Measurements from ENCODE around the gene DOCK9. TPM values are rescaled to one million over a fixed set of nuclear protein-coding genes. Genes with fewer than 3 reads are reported as not detected.

The DOCK9 gene
- polyA plus RNA-seq, 1 of the 3 experiments (the other 2 are of a cell fraction): 16.6 TPM

DNA sequence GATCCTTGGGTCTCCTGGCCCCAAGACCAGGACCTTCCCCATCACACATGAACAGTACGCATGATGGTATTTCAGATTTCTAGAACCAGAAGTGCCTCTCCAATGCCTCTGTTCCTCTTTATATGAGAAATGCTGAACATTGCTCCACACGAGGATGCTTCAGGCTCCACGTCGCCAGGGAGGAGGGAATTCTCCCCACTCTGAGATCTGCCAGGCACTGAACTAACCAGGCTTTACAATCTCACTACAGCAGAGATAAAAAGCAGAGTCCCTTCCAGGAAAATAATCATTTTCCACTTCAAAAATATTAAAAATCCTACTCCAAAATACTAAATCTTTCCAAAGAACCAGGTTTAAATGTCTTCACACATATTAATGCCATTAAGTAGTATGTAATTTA, 10.4 kb downstream of the DOCK9 start:
- H3K79me2 ChIP-seq (ENCODE audit: insufficient read depth): no peaks in the 10 kb centered on the region
- 65% methylated on average over 4 of the region's 4 CpGs for WGBS (ENCODE audit: low lambda C conversion rate)
- no peaks in the 10 kb centered on the region for H4K20me1 ChIP-seq (ENCODE audit: insufficient read depth)
- no peak overlapping the region for H3K9ac ChIP-seq
- CTCF ChIA-PET: no interaction called here
- no peaks in the 10 kb centered on the region for H3K27me3 ChIP-seq (ENCODE audit: insufficient read depth)
- no peak overlapping the region for H3K27ac ChIP-seq (ENCODE audit: low read depth in 2 of 2, low read length in 1 of 2)
- no peaks in the 10 kb centered on the region for H3K9me2 ChIP-seq
- POLR2A ChIA-PET: no interaction called here
- peaks cover 2 to 8% of the 10 kb centered on the region in 2 experiments; a peak in 2 of 4 replicates for H3K4me1 ChIP-seq (ENCODE audit: control insufficient read depth in 1 of 2, insufficient read depth in 2 of 2, low read depth in 1 of 2, low read length in 1 of 2)
- no peak for TF ChIP-seq TEAD4 (IDR thresholded peaks at IDR 0.05; ENCODE audit: borderline replicate concordance, insufficient read depth)
- no peak for TF ChIP-seq GATA2 (CRISPR knock-in tag; IDR thresholded peaks at IDR 0.05)
- TF ChIP-seq, protein P1, sequence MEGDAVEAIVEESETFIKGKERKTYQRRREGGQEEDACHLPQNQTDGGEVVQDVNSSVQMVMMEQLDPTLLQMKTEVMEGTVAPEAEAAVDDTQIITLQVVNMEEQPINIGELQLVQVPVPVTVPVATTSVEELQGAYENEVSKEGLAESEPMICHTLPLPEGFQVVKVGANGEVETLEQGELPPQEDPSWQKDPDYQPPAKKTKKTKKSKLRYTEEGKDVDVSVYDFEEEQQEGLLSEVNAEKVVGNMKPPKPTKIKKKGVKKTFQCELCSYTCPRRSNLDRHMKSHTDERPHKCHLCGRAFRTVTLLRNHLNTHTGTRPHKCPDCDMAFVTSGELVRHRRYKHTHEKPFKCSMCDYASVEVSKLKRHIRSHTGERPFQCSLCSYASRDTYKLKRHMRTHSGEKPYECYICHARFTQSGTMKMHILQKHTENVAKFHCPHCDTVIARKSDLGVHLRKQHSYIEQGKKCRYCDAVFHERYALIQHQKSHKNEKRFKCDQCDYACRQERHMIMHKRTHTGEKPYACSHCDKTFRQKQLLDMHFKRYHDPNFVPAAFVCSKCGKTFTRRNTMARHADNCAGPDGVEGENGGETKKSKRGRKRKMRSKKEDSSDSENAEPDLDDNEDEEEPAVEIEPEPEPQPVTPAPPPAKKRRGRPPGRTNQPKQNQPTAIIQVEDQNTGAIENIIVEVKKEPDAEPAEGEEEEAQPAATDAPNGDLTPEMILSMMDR (IDR thresholded peaks at IDR 0.05): no peak
- no peak for TF ChIP-seq SIN3A (IDR thresholded peaks at IDR 0.05; ENCODE audit: borderline replicate concordance, low read depth, low read length)
- TF ChIP-seq, protein P2, sequence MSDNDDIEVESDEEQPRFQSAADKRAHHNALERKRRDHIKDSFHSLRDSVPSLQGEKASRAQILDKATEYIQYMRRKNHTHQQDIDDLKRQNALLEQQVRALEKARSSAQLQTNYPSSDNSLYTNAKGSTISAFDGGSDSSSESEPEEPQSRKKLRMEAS (IDR thresholded peaks at IDR 0.05; ENCODE audit: low read depth): no peak
- TF ChIP-seq, protein P3, sequence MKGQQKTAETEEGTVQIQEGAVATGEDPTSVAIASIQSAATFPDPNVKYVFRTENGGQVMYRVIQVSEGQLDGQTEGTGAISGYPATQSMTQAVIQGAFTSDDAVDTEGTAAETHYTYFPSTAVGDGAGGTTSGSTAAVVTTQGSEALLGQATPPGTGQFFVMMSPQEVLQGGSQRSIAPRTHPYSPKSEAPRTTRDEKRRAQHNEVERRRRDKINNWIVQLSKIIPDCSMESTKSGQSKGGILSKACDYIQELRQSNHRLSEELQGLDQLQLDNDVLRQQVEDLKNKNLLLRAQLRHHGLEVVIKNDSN (IDR thresholded peaks at IDR 0.05; ENCODE audit: borderline replicate concordance, low read depth): no peak
- no peak for TF ChIP-seq POLR2AphosphoS5 (IDR thresholded peaks at IDR 0.05; ENCODE audit: low read depth, low read length)
- TF ChIP-seq, protein P4, sequence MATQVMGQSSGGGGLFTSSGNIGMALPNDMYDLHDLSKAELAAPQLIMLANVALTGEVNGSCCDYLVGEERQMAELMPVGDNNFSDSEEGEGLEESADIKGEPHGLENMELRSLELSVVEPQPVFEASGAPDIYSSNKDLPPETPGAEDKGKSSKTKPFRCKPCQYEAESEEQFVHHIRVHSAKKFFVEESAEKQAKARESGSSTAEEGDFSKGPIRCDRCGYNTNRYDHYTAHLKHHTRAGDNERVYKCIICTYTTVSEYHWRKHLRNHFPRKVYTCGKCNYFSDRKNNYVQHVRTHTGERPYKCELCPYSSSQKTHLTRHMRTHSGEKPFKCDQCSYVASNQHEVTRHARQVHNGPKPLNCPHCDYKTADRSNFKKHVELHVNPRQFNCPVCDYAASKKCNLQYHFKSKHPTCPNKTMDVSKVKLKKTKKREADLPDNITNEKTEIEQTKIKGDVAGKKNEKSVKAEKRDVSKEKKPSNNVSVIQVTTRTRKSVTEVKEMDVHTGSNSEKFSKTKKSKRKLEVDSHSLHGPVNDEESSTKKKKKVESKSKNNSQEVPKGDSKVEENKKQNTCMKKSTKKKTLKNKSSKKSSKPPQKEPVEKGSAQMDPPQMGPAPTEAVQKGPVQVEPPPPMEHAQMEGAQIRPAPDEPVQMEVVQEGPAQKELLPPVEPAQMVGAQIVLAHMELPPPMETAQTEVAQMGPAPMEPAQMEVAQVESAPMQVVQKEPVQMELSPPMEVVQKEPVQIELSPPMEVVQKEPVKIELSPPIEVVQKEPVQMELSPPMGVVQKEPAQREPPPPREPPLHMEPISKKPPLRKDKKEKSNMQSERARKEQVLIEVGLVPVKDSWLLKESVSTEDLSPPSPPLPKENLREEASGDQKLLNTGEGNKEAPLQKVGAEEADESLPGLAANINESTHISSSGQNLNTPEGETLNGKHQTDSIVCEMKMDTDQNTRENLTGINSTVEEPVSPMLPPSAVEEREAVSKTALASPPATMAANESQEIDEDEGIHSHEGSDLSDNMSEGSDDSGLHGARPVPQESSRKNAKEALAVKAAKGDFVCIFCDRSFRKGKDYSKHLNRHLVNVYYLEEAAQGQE (IDR thresholded peaks at IDR 0.05; ENCODE audit: low read depth, low read length): no peak
- TF ChIP-seq NRF1 (IDR thresholded peaks at IDR 0.05; ENCODE audit: low read depth, low read length): no peak
- no peak for TF ChIP-seq RFX5 (IDR thresholded peaks at IDR 0.05; ENCODE audit: low read length)
- TF ChIP-seq, protein P5, sequence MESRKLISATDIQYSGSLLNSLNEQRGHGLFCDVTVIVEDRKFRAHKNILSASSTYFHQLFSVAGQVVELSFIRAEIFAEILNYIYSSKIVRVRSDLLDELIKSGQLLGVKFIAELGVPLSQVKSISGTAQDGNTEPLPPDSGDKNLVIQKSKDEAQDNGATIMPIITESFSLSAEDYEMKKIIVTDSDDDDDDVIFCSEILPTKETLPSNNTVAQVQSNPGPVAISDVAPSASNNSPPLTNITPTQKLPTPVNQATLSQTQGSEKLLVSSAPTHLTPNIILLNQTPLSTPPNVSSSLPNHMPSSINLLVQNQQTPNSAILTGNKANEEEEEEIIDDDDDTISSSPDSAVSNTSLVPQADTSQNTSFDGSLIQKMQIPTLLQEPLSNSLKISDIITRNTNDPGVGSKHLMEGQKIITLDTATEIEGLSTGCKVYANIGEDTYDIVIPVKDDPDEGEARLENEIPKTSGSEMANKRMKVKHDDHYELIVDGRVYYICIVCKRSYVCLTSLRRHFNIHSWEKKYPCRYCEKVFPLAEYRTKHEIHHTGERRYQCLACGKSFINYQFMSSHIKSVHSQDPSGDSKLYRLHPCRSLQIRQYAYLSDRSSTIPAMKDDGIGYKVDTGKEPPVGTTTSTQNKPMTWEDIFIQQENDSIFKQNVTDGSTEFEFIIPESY (IDR thresholded peaks at IDR 0.05; ENCODE audit: borderline replicate concordance, low read depth): no peak
- TF ChIP-seq TAF1 (IDR thresholded peaks at IDR 0.05; ENCODE audit: borderline replicate concordance, low read depth, low read length): no peak
- H3F3A ChIP-seq (replicated peaks; ENCODE audit: insufficient read depth): peaks cover 11% of the 10 kb centered on the region
- no peak overlapping the region for H2AFZ ChIP-seq (ENCODE audit: low read depth)
- no peaks in the 10 kb centered on the region for H3K9me3 ChIP-seq
- H3K4me2 ChIP-seq: no peak overlapping the region
- DNase-seq: no peak
- no peak overlapping the region for H3K4me3 ChIP-seq (ENCODE audit: low read depth in 2 of 2, low read length in 1 of 2)
- no peaks in the 10 kb centered on the region for H3K36me3 ChIP-seq (replicated peaks in 1 of 2; ENCODE audit: control insufficient read depth in 1 of 2, insufficient read depth in 2 of 2, low read length in 1 of 2)

All from SK-N-SH (cell line).